Transverse colon (tissue), 4 donors: ENCODE measurements around the gene PHF23. TPM values are rescaled to one million over a fixed set of nuclear protein-coding genes. Genes with fewer than 3 reads are reported as not detected.

Experiments
- DNase-seq: peaks from one replicate; pipeline ENCODE4 v3.0.0-alpha.2; 2019
- H3K27ac ChIP-seq, 4 donors: fragments of 200-600 bp; sonication (generic); 2 replicates each; pipeline ENCODE4 v1.5.1; 2016 to 2018; ENCODE audit warnings: inconsistent platforms in 4 of 4
- H3K27me3 ChIP-seq: fragments of 200-600 bp; sonication (generic); 2 replicates; pipeline ENCODE4 v1.5.1; 2017; ENCODE audit warnings: inconsistent platforms
- H3K36me3 ChIP-seq, 4 donors: fragments of 200-600 bp; sonication (generic); 2 replicates each; pipeline ENCODE4 v1.5.1; 2017 to 2019; ENCODE audit warnings: inconsistent platforms in 4 of 4
- H3K4me1 ChIP-seq, 4 donors: fragments of 200-600 bp; sonication (generic); 2 replicates each; pipeline ENCODE4 v1.5.1; 2017 to 2020; ENCODE audit warnings: inconsistent platforms in 4 of 4
- H3K4me3 ChIP-seq, 4 donors: fragments of 200-600 bp; sonication (generic); 1 replicate in 1 of 4; 2 replicates in 3 of 4; pipeline versions ENCODE4 v1.5.1 to v1.6.1; 2017 to 2019; ENCODE audit warnings: inconsistent platforms in 4 of 4
- H3K9me3 ChIP-seq, 2 donors: fragments of 200-600 bp; sonication (generic); 2 replicates each; pipeline ENCODE4 v1.5.1; 2017 to 2019; ENCODE audit warnings: inconsistent platforms in 2 of 2
- EP300 ChIP-seq: sonication (generic); formaldehyde crosslinking; IDR thresholded peaks from one replicate; pipeline ENCODE4 v1.6.1; 2017; ENCODE audit warnings: antibody characterized with exemption, low read depth
- POLR2A ChIP-seq: fragments of 450-650 bp; IDR thresholded peaks from one replicate; pipeline ENCODE4 v1.6.1; 2016; ENCODE audit warnings: antibody characterized with exemption, mild to moderate bottlenecking, moderate library complexity
- POLR2AphosphoS5 ChIP-seq, 3 donors: sonication (generic); formaldehyde crosslinking; IDR thresholded peaks; one replicate each; pipeline ENCODE4 v1.6.1; 2016; ENCODE audit warnings: antibody characterized with exemption in 3 of 3
- WGBS, 2 donors: methylation state at CpG; one replicate each; pipeline ENCODE4 v1.1.5; 2018; ENCODE audit warnings: low coverage in 1 of 2; 5-methylcytosine and 5-hydroxymethylcytosine counted together
- in situ Hi-C, 4 donors: fragments of 200-750 bp; cut with MboI; loops; one replicate each; pipeline versions ENCODE4 v1.15.0 to v1.15.1; 2017; ENCODE audit warnings: low sequenced_read_pairs in 3 of 4, low pct_ligation_motif_present in 1 of 4, low pct_unique_long_range_greater_than_20kb in 1 of 4
- intact Hi-C: fragments of 100-400 bp; cut with DNase I; formaldehyde crosslinking; loops from one replicate; pipeline ENCODE4 v1.15.1; 2023; ENCODE audit warnings: low total_unique reads
- total RNA-seq, 4 donors: library from RNA; depleted of rRNA; stranded (reverse); fragments of >200 nt; gene quantifications; one replicate each; pipeline ENCODE4 v1.1.0, GENCODE V29; 2016
- TF ChIP-seq, protein P1 (sequence below), 5 experiments: fragments of 200-600 bp in 3 of 5; fragments of 450-650 bp in 2 of 5; sonication (generic) in 3 of 5; IDR thresholded peaks; 1 replicate in 2 of 5; 2 replicates in 3 of 5; pipeline ENCODE4 v1.5.1; 2016 to 2017; ENCODE audit warnings: antibody characterized with exemption in 5 of 5, inconsistent platforms in 3 of 5, mild to moderate bottlenecking in 2 of 5, moderate library complexity in 1 of 5

PHF23 gene
- total RNA-seq, 4 donors from 2014 or later = 20.6 to 33.5 (median 27.8) TPM

DNA sequence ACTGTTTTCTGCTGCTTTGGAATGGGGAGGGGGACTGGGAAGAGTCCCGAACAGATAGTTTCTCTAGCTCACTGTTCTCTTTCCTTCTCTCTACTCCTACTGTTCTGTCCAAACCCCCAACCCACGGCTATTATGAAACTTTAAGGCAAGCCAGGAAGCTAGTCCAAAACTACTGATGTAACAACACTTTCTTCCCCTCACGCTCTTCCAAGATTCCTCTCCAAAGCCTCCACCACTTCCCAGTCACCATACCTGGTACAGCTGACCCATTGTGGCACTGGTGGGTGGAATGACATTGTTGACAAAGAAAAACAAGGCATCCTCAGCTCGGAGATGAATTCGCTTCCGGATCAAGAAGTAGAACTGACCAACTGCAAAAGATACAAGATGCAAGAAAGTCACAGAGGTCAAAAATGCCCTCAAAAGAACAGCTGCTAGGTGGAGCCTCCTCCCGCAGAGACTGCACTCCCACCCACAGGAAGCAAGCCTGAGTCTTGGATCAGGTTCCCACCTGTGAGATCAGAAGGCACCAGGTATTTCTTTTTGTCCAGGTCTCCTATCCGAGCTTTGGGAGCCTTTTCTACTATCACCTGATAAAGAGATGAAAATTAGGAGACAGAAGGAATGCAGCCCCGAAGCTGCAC is 2.0 kb upstream of the PHF23 start:
- peaks cover 0 to 28% (median 14%) of the 10 kb centered on the region in 4 donors for H3K36me3 ChIP-seq
- TF ChIP-seq POLR2AphosphoS5 (IDR thresholded peaks at IDR 0.05) = no peak
- TF ChIP-seq EP300 = no peak
- TF ChIP-seq, protein P1, sequence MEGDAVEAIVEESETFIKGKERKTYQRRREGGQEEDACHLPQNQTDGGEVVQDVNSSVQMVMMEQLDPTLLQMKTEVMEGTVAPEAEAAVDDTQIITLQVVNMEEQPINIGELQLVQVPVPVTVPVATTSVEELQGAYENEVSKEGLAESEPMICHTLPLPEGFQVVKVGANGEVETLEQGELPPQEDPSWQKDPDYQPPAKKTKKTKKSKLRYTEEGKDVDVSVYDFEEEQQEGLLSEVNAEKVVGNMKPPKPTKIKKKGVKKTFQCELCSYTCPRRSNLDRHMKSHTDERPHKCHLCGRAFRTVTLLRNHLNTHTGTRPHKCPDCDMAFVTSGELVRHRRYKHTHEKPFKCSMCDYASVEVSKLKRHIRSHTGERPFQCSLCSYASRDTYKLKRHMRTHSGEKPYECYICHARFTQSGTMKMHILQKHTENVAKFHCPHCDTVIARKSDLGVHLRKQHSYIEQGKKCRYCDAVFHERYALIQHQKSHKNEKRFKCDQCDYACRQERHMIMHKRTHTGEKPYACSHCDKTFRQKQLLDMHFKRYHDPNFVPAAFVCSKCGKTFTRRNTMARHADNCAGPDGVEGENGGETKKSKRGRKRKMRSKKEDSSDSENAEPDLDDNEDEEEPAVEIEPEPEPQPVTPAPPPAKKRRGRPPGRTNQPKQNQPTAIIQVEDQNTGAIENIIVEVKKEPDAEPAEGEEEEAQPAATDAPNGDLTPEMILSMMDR (IDR thresholded peaks at IDR 0.05) = no peak
- no peak for TF ChIP-seq POLR2A
- peak overlapping the region; percentile 64 to 95 (median 82) for H3K4me3 ChIP-seq
- peak overlapping the region; percentile 91 to 99 (median 98) for H3K27ac ChIP-seq
- DNase-seq = no peak
- intact Hi-C loops (loop anchor here (5.0 kb wide), 1 partner anchor 601 kb away; no protein-coding TSS in a partner anchor), in situ Hi-C loops (loop anchor here in 1 of 4 donors (25.0 kb wide), 1 partner anchor 896 kb away; no protein-coding TSS in a partner anchor)
- no peaks in the 10 kb centered on the region for H3K9me3 ChIP-seq
- no peaks in the 10 kb centered on the region for H3K27me3 ChIP-seq
- WGBS, 2 donors = 25 to 58% methylated on average over 2 to 9 of the region's 9 CpGs
- peaks cover 23 to 43% (median 33%) of the 10 kb centered on the region in 4 donors for H3K4me1 ChIP-seq

DNA sequence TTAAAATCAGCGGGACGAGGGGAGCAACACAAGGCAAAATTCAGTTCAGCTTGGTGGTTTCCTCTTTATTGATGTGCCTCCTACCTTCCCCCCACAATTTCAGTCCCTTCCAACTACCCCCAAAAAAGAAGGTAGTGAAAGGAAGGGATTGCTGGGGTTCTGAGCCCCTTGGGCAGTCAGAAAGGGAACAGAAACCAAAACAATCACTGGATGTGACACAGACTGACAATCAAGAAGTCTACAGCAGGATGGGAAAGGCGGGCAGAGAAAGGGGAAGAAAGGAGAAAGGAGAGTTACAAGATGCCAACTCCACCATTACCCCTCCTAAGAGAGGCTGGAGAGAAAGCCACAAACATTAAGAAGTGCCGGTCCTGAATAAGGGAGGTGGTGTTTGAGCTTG is 1.1 kb upstream of the PHF23 start:
- intact Hi-C loops = loop anchor here (5.0 kb wide), 1 partner anchor 602 kb away; no protein-coding TSS in a partner anchor
- Histone ChIP-seq H3K36me3 (peaks cover 0 to 20% (median 10%) of the 10 kb centered on the region in 4 donors), H3K9me3 (no peaks in the 10 kb centered on the region), H3K4me1 (peaks cover 25 to 52% (median 37%) of the 10 kb centered on the region in 4 donors), H3K27me3 (no peaks in the 10 kb centered on the region), H3K27ac (peak overlapping the region; percentile 91 to 99 (median 98)), H3K4me3 (peak overlapping the region in 2 of 4 donors; percentile 64 to 95)
- DNase-seq = no peak
- WGBS, 2 donors = 34 to 54% methylated on average over 3 to 4 of the region's 4 CpGs
- in situ Hi-C loops = loop anchor here in 1 of 4 donors (25.0 kb wide), 1 partner anchor 897 kb away; no protein-coding TSS in a partner anchor
- TF ChIP-seq, protein P1 (IDR thresholded peaks at IDR 0.05) = no peak
- TF ChIP-seq EP300 = no peak
- TF ChIP-seq POLR2AphosphoS5 (IDR thresholded peaks at IDR 0.05) = no peak
- no peak for TF ChIP-seq POLR2A

DNA sequence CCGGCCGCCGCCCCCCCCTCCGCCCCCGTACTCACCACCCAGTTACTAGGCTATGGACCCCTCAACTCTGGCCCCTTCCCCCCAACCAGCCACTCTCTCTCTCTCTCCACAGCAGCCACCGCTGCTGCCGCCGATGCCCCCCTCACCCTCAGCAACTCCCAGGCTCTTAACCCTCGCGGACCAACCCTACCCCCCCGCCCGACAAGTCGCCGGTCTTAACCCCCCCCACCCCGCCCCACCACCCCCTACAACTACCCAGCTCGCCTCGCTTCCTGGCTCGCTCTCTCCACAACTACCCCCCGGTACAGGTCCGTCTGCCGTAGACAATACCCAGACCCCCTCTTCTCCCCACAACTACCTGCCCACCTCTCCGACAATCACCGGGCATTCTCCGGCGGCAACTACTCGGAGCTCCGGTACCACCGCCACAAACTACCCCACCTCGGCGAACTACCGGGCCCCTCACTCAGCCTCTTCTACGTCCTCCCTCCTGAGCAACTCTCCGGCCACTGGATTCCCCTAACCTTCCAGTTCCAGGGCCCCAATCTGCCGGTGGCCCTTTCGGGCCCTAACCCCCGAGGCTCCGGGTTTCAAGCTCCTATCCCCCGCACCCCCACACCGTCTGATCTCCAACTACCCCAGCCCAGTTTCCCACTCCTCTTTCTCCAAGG is 702 bp downstream of the PHF23 start:
- intact Hi-C loops = no loop called here
- peak overlapping the region; percentile 96 to 98 (median 96) for H3K27ac ChIP-seq
- TF ChIP-seq EP300 = no peak
- TF ChIP-seq, protein P1 (IDR thresholded peaks at IDR 0.05) = no peak
- no peak for TF ChIP-seq POLR2A
- TF ChIP-seq POLR2AphosphoS5 (IDR thresholded peaks at IDR 0.05) = no peak
- H3K27me3 ChIP-seq = no peaks in the 10 kb centered on the region
- no peak for DNase-seq
- 0 to 2% methylated on average over 1 to 37 of the region's 39 CpGs for WGBS, 2 donors
- peak overlapping the region; percentile 81 to 90 (median 86) for H3K4me3 ChIP-seq
- H3K9me3 ChIP-seq = no peaks in the 10 kb centered on the region
- peaks cover 0 to 9% (median 4%) of the 10 kb centered on the region in 4 donors for H3K36me3 ChIP-seq
- in situ Hi-C loops = loop anchor here in 1 of 4 donors (25.0 kb wide), 1 partner anchor 899 kb away; no protein-coding TSS in a partner anchor
- H3K4me1 ChIP-seq = peaks cover 30 to 57% (median 44%) of the 10 kb centered on the region in 4 donors

DNA sequence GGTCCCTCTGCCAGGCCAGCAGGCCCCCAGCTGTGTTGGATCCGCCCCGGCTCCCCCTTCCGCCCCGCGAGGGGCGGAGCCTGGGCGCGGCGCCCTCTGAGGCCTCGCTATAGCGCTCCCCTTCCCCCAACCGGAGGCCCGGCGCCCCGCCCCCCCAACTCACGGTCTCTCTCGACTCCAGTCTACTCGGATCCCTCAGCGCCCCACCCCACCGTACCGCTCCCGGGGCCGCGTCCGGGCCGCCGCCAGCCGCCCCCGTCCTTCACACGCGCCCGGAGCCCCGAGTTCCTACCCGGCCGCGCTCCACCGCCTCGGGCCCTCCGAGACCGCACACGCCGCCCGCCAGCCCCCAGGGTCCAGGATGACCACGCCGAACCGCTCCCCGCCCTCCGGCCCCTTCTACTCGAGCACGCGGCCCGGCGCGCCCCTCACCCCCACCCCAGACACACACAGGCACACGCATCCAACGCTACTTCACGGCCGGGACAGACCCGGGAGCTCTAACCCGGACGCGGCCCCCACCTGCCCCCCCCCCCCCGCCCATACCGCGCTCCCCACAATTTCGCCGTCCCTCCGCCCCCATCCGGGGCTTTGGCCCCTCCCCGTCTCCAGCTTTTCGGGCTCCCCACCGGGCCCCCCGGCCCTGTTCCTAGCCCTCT is 1.4 kb downstream of the PHF23 start:
- WGBS, 2 donors = 1% methylated on average over 49 of the region's 73 CpGs; no CpG with 5 or more reads in 1 of the 2 donors
- DNase-seq = peak; percentile 91
- Histone ChIP-seq H3K4me1 (peaks cover 31 to 59% (median 46%) of the 10 kb centered on the region in 4 donors), H3K36me3 (peaks cover 0 to 9% (median 4%) of the 10 kb centered on the region in 4 donors), H3K27ac (peak overlapping the region; percentile 96 to 98 (median 96)), H3K4me3 (peak overlapping the region; percentile 81 to 90 (median 86)), H3K9me3 (no peaks in the 10 kb centered on the region), H3K27me3 (no peaks in the 10 kb centered on the region)
- in situ Hi-C loops = loop anchor here in 1 of 4 donors (25.0 kb wide), 1 partner anchor 899 kb away; no protein-coding TSS in a partner anchor
- no peak for TF ChIP-seq EP300
- peak in 1 of 3 donors; percentile 11 for TF ChIP-seq POLR2AphosphoS5 (IDR thresholded peaks at IDR 0.05)
- peak; percentile 47 for TF ChIP-seq POLR2A
- intact Hi-C loops = no loop called here
